Endothelial cell (in vitro differentiated cells): ENCODE measurements around the gene SCO1. TPM values are rescaled to one million over a fixed set of nuclear protein-coding genes. Genes with fewer than 3 reads are reported as not detected.
A peak's percentile ranks its signal among the peaks of the same experiment; 100 is the strongest.

Experiments used
- DNase-seq: peaks from one replicate; pipeline ENCODE4 v3.0.0; 2021; ENCODE audit warnings: low spot score
- H3K27ac Mint-ChIP-seq: one replicate; pipeline ENCODE4 v1.8.0; 2021; ENCODE audit warnings: mixed read lengths, inconsistent platforms; ENCODE audit not compliant: unreplicated experiment
- H3K27me3 Mint-ChIP-seq: one replicate; pipeline ENCODE4 v1.8.0; 2021; ENCODE audit warnings: mild to moderate bottlenecking, moderate library complexity, mixed read lengths, inconsistent platforms; ENCODE audit not compliant: unreplicated experiment
- H3K36me3 Mint-ChIP-seq: one replicate; pipeline ENCODE4 v1.8.0; 2021; ENCODE audit warnings: mild to moderate bottlenecking, low read depth, mixed read lengths, inconsistent platforms; ENCODE audit not compliant: unreplicated experiment
- H3K4me1 Mint-ChIP-seq: one replicate; pipeline ENCODE4 v1.8.0; 2021; ENCODE audit warnings: mild to moderate bottlenecking, mixed read lengths, inconsistent platforms; ENCODE audit not compliant: unreplicated experiment
- H3K4me3 Mint-ChIP-seq: one replicate; pipeline ENCODE4 v1.8.0; 2021; ENCODE audit warnings: mild to moderate bottlenecking, mixed read lengths, inconsistent platforms; ENCODE audit not compliant: unreplicated experiment
- H3K9me3 Mint-ChIP-seq: one replicate; pipeline ENCODE4 v1.8.0; 2021; ENCODE audit warnings: mixed read lengths, inconsistent platforms; ENCODE audit not compliant: unreplicated experiment
- CTCF ChIP-seq: fragments of 200-600 bp; sonication (generic); IDR thresholded peaks from one replicate; pipeline ENCODE4 v1.5.0; 2021; ENCODE audit warnings: antibody characterized with exemption; ENCODE audit not compliant: unreplicated experiment
- long read RNA-seq: library from polyadenylated mRNA; unstranded; transcript quantifications from one replicate; pipeline ENCODE4 v2.0.0, GENCODE V29; 2020; ENCODE audit not compliant: unreplicated experiment
- total RNA-seq: library from RNA; stranded (reverse); fragmentation: NEBNext Ultra II Directional; extraction: Animal tissue kit (Norgen Biotek cat#: 25700); gene quantifications from one replicate; pipeline ENCODE4 v1.2.1, GENCODE V29; 2021; ENCODE audit not compliant: unreplicated experiment

SCO1 gene
- 24.0 TPM for total RNA-seq
- long read RNA-seq, full-length matches to known transcripts, result 15 of 18 reads
- long read RNA-seq, partial matches to known transcripts, result 1 of 18 reads
- long read RNA-seq, other reads (novel, unspliced or antisense), result 2 of 18 reads

DNA sequence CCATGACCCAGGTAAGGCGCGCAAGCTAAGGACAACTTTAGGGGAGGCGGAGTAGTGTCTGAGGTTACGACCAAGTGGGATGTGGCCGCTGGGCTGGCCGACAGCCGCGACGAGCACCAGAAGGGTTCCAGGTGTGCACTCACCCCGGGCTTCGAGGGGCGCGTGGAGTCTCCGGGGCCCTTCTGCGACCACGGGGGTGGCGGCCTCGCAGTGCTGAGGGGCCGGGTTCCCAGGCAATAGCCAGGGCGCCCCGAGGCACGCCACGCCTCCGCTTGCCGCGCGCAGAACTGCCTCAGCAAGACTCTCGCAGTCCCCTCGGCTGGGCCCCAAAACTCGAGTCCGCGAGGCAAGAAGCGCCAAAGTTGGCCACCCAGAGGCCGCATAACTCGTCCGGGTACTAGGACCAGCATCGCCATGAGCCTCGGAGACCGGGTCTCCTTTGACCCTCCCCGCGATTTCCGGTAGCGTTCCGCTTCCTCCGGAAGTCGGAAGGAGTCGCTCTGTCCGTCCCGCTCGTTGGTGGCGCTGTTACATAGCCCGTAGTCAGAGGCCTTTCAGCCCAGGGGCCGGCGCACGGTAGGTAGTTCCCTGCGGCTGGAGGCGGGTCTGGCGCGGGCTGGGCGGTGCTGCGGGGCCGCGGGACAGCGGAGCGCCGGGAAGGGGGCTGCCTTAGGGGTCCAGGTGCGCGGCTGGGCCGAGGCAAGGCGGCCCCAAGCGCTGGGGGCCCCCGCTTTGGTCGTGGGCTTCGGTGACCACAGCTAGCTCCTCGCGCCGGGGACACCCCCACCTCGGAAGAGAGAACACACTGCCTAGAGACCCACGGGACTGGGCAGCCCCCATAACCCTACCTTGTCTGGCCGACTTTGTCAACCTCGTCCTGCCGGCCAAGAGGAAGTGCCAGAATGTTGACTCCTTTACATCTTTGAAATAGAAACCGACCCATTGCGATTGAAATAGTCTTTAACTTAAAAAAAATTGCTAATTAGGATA, at the start of gene SCO1, which contains the start of gene ADPRM:
TSS of gene SCO1 (minus strand) at position 442 of the 990 bp plus-strand sequence. CDS start at position 416, 26 bp downstream.
TSS of gene ADPRM (plus strand) at position 503 of the 990 bp plus-strand sequence. CDS start 7,333 bp downstream, outside the sequence.
- peaks cover 5% of the 10 kb centered on the region for H3K27me3 Mint-ChIP-seq
- TF ChIP-seq CTCF, result no peak
- H3K9me3 Mint-ChIP-seq, result no peaks in the 10 kb centered on the region
- H3K4me1 Mint-ChIP-seq, result peaks cover 11% of the 10 kb centered on the region
- peaks cover 12% of the 10 kb centered on the region for H3K36me3 Mint-ChIP-seq
- DNase-seq, result peak; percentile 90
- H3K4me3 Mint-ChIP-seq, result peak within 1 kb of the TSS; percentile 98
- peak within 1 kb of the TSS; percentile 95 for H3K27ac Mint-ChIP-seq

DNA sequence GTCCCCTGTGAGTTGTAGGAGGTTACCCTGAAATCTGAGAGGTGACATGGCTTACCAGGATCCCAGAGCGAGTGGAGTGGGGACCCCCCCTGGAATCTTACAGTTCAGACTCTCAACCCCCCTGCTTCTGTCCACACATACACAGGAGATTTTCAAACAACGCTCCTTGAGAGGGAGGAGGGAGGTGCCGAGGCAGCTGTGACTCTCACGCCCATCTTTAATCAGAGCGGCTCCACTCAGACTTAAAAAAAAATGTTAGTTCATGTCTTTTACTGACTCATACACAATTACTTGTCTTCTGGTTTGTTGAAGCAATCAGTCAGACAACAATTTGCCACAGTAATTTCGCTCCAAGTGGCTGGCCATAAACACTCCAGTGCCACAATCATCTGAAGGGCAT, 47.9 kb upstream of the SCO1 start:
- no peaks in the 10 kb centered on the region for H3K36me3 Mint-ChIP-seq
- no peak overlapping the region for H3K4me3 Mint-ChIP-seq
- H3K27ac Mint-ChIP-seq, result no peak overlapping the region
- no peak for DNase-seq
- H3K27me3 Mint-ChIP-seq, result peaks cover 5% of the 10 kb centered on the region
- H3K4me1 Mint-ChIP-seq, result no peaks in the 10 kb centered on the region
- no peak for TF ChIP-seq CTCF
- H3K9me3 Mint-ChIP-seq, result no peaks in the 10 kb centered on the region

GRCh38 chr17:10744501-10745000, 47.2 kb upstream of the SCO1 start:
- TF ChIP-seq CTCF, result no peak
- Mint-ChIP-seq H3K27ac (no peak overlapping the region), H3K36me3 (no peaks in the 10 kb centered on the region), H3K4me3 (no peak overlapping the region), H3K4me1 (no peaks in the 10 kb centered on the region), H3K9me3 (no peaks in the 10 kb centered on the region), H3K27me3 (peaks cover 5% of the 10 kb centered on the region)
- no peak for DNase-seq

DNA sequence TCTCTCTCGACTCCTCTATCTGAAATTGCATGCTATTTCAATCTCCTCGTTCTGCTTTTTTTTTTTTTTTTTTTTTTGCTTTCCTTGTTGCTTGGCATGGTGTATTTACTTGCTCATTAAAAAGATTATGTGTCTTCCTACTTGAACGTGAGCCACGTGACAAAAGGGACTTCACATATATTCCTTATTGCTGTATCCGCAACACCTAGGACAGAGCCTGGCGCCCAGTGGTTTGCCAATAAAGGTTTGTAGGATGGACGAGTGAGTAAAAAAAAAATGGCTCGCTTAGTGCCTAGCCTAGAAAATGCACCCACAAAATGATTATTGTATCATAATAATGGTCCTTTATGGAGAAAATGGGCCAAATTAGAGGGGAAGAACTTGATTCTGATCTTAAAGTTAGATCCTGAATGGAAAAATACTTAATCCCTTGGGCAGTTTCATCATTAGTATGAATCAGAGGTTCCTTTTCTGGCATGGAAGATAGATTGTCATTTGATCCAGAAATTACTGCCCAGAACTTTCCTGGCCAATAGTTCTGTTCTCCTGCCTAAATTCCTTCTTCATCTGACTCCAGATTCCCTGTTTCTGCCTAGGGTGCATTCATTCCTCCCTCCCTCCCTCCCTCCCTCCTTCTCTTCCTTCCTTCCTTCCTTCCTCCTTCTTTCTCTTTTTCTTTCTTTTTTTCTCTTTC, 46.1 kb upstream of the SCO1 start:
- no peaks in the 10 kb centered on the region for H3K4me1 Mint-ChIP-seq
- H3K9me3 Mint-ChIP-seq, result no peaks in the 10 kb centered on the region
- no peak for DNase-seq

More for the DNA sequence above, 46.1 kb upstream of the SCO1 start:
- Mint-ChIP-seq H3K36me3 (no peaks in the 10 kb centered on the region), H3K27me3 (peaks cover 2% of the 10 kb centered on the region), H3K27ac (no peak overlapping the region), H3K4me3 (no peak overlapping the region)
- TF ChIP-seq CTCF, result no peak
